Brain microvascular endothelial cell (primary cell): ENCODE results near the gene CHSY1.

Source experiments
- DNase-seq: peaks from one replicate; pipeline ENCODE4 v3.0.0-alpha.2; 2020
- H3K27ac ChIP-seq: fragments of 250-450 bp; sonication (Bioruptor Pico); 2 replicates; pipeline ENCODE4 v1.5.1; 2020; ENCODE audit warnings: mild to moderate bottlenecking, moderate library complexity
- H3K27me3 ChIP-seq: fragments of 250-450 bp; sonication (Bioruptor Pico); replicated peaks from 2 replicates; pipeline ENCODE4 v1.5.1; 2020; ENCODE audit warnings: mild to moderate bottlenecking
- H3K36me3 ChIP-seq: fragments of 250-450 bp; sonication (Bioruptor Pico); replicated peaks from 2 replicates; pipeline ENCODE4 v1.5.1; 2020; ENCODE audit warnings: mild to moderate bottlenecking
- H3K4me3 ChIP-seq: 2 replicates; pipeline ENCODE4 v1.5.1; 2011; ENCODE audit warnings: low read depth, mild to moderate bottlenecking, control low read depth, low read length, moderate library complexity
- CTCF ChIP-seq: IDR thresholded peaks from 2 replicates; pipeline ENCODE4 v1.5.1; 2011; ENCODE audit warnings: low read depth, mild to moderate bottlenecking, moderate library complexity, low read length, control low read depth, inconsistent platforms; ENCODE audit errors: missing control alignments
- in situ Hi-C: cut with HindIII; loops from 2 replicates; pipeline ENCODE4 v1.10.0; 2017; ENCODE audit warnings: low sequenced_read_pairs, low pct_ligation_motif_present

CHSY1 gene

GRCh38 chr15:101244036-101244781, 7.6 kb downstream of the CHSY1 start:
- H3K36me3 ChIP-seq = peaks cover 5% of the 10 kb centered on the region
- no peak overlapping the region for H3K27ac ChIP-seq
- H3K4me3 ChIP-seq = no peak overlapping the region
- no peaks in the 10 kb centered on the region for H3K27me3 ChIP-seq
- no peak for DNase-seq
- in situ Hi-C loops = no loop called here
- no peak for TF ChIP-seq CTCF

- no peak for TF ChIP-seq CTCF
- Histone ChIP-seq H3K27me3 (no peaks in the 10 kb centered on the region), H3K36me3 (peaks cover 5% of the 10 kb centered on the region), H3K27ac (no peak overlapping the region), H3K4me3 (no peak overlapping the region)
- in situ Hi-C loops = no loop called here
- DNase-seq = no peak
Observed at GRCh38 chr15:101243420-101243819, 8.4 kb downstream of the CHSY1 start.

GRCh38 chr15:101242999-101243336, 8.9 kb downstream of the CHSY1 start:
- Histone ChIP-seq H3K4me3 (no peak overlapping the region), H3K36me3 (peaks cover 3% of the 10 kb centered on the region), H3K27me3 (no peaks in the 10 kb centered on the region), H3K27ac (no peak overlapping the region)
- in situ Hi-C loops = no loop called here
- DNase-seq = no peak
- no peak for TF ChIP-seq CTCF

GRCh38 chr15:101242160-101242998, 9.5 kb downstream of the CHSY1 start:
- Histone ChIP-seq H3K27ac (no peak overlapping the region), H3K4me3 (no peak overlapping the region), H3K36me3 (peaks cover 3% of the 10 kb centered on the region), H3K27me3 (no peaks in the 10 kb centered on the region)
- peak; percentile 41 for DNase-seq
- in situ Hi-C loops = no loop called here
- TF ChIP-seq CTCF = no peak

GRCh38 chr15:101240358-101240757, 11.5 kb downstream of the CHSY1 start:
- H3K27ac ChIP-seq = no peak overlapping the region
- no peak for DNase-seq
- no peak overlapping the region for H3K4me3 ChIP-seq
- in situ Hi-C loops = no loop called here
- no peaks in the 10 kb centered on the region for H3K27me3 ChIP-seq
- H3K36me3 ChIP-seq = peaks cover 5% of the 10 kb centered on the region
- TF ChIP-seq CTCF = no peak
